ENCODE measurements around the gene MYO1A.

The MYO1A gene

GRCh38 chr12:57033431-57033830, 16.5 kb downstream of the MYO1A start:
- no peak overlapping the region for H3K9ac ChIP-seq (ENCODE audit: low read length)
- no peak overlapping the region for H3K4me2 ChIP-seq (ENCODE audit: low read length)
- no peaks in the 10 kb centered on the region for H3K36me3 ChIP-seq (replicated peaks; ENCODE audit: low read depth, low read length)
- H2AFZ ChIP-seq (ENCODE audit: low read depth, low read length), result no peak overlapping the region
- H3K4me1 ChIP-seq (ENCODE audit: low read length), result peaks cover 14% of the 10 kb centered on the region
- no peaks in the 10 kb centered on the region for H3K27me3 ChIP-seq (ENCODE audit: low read depth, low read length)
- H3K9me3 ChIP-seq (ENCODE audit: insufficient read depth, low read length), result no peaks in the 10 kb centered on the region
- H3K27ac ChIP-seq (ENCODE audit: low read length), result no peak overlapping the region
- TF ChIP-seq, protein P1, sequence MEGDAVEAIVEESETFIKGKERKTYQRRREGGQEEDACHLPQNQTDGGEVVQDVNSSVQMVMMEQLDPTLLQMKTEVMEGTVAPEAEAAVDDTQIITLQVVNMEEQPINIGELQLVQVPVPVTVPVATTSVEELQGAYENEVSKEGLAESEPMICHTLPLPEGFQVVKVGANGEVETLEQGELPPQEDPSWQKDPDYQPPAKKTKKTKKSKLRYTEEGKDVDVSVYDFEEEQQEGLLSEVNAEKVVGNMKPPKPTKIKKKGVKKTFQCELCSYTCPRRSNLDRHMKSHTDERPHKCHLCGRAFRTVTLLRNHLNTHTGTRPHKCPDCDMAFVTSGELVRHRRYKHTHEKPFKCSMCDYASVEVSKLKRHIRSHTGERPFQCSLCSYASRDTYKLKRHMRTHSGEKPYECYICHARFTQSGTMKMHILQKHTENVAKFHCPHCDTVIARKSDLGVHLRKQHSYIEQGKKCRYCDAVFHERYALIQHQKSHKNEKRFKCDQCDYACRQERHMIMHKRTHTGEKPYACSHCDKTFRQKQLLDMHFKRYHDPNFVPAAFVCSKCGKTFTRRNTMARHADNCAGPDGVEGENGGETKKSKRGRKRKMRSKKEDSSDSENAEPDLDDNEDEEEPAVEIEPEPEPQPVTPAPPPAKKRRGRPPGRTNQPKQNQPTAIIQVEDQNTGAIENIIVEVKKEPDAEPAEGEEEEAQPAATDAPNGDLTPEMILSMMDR (IDR thresholded peaks at IDR 0.05; ENCODE audit: low read depth, low read length), result no peak
- no peak for TF ChIP-seq EZH2phosphoT487 (IDR thresholded peaks at IDR 0.05; ENCODE audit: low read depth)
- no peaks in the 10 kb centered on the region for H3K79me2 ChIP-seq (ENCODE audit: low read length)
- no peak overlapping the region for H3K4me3 ChIP-seq (ENCODE audit: low read length)
- H4K20me1 ChIP-seq (ENCODE audit: insufficient read depth, low read length), result no peaks in the 10 kb centered on the region

DNA sequence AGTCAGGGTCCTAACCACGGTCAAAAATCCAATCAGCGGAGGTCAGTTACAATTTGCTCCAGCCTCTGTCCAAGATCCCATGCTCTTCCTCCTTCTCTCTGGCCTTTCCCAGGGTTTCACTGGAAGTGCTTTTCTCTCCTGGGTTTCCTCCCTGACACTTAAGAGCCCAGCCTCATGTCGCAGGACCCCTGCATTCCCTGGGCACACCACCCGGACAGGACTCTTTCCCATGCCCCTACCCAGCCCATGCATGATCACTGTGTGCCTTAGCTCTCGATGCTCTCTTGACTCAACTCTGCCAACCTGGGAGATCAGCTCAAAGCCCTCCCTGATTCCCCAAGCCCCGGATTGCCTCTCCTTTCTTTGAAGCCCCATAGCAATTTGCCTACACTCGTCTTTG, 18.1 kb downstream of the MYO1A start:
- H2AFZ ChIP-seq (ENCODE audit: low read depth, low read length), result 0 out of 2 replicates have a peak overlapping the region, but pooled peaks have one; percentile 39
- H3K27ac ChIP-seq (ENCODE audit: low read length), result no peak overlapping the region
- no peak for TF ChIP-seq EZH2phosphoT487 (IDR thresholded peaks at IDR 0.05; ENCODE audit: low read depth)
- H3K4me2 ChIP-seq (ENCODE audit: low read length), result peak overlapping the region; percentile 45
- no peaks in the 10 kb centered on the region for H3K9me3 ChIP-seq (ENCODE audit: insufficient read depth, low read length)
- H3K79me2 ChIP-seq (ENCODE audit: low read length), result no peaks in the 10 kb centered on the region
- no peaks in the 10 kb centered on the region for H4K20me1 ChIP-seq (ENCODE audit: insufficient read depth, low read length)
- no peak overlapping the region for H3K9ac ChIP-seq (ENCODE audit: low read length)
- H3K36me3 ChIP-seq (replicated peaks; ENCODE audit: low read depth, low read length), result no peaks in the 10 kb centered on the region
- H3K4me3 ChIP-seq (ENCODE audit: low read length), result no peak overlapping the region
- H3K4me1 ChIP-seq (ENCODE audit: low read length), result peaks cover 23% of the 10 kb centered on the region
- no peaks in the 10 kb centered on the region for H3K27me3 ChIP-seq (ENCODE audit: low read depth, low read length)

DNA sequence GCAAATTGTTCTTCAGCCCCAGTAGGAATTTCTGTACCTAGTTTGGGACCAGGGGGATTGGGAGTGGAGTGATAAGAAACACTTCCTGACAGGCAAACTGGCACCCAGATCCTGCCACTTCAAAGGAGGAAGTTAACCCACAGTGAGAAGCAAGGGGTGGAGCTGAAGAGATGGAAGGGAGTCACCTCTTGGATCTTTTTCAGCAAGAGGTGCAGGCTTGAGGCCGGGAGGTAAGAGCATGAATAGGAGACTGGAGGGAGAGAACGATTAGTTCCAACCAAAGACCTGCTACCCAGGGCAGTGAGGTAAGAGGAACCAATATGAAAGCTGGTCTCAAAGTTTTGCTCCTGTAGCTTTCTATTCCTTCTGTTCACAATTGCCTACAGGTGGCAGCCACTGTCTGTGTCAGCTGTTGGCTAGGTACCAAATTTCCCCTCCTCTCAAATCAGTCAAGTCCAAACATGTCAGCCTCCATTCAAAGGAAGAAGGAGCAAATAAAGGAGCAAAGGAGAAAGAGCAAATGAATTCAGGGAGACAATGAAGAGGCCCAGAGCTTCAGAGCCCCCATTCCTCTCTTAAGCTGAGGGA, 18.7 kb downstream of the MYO1A start:
- Histone ChIP-seq H4K20me1 (ENCODE audit: insufficient read depth, low read length) (no peaks in the 10 kb centered on the region), H3K9me3 (ENCODE audit: insufficient read depth, low read length) (no peaks in the 10 kb centered on the region), H3K36me3 (replicated peaks; ENCODE audit: low read depth, low read length) (no peaks in the 10 kb centered on the region), H3K27me3 (ENCODE audit: low read depth, low read length) (no peaks in the 10 kb centered on the region), H3K27ac (ENCODE audit: low read length) (no peak overlapping the region), H3K4me1 (ENCODE audit: low read length) (peaks cover 23% of the 10 kb centered on the region), H3K9ac (ENCODE audit: low read length) (peak overlapping the region; percentile 22; the same call in 1 of the 2 replicates), H2AFZ (ENCODE audit: low read depth, low read length) (peak overlapping the region; percentile 97), H3K4me2 (ENCODE audit: low read length) (peak overlapping the region; percentile 45), H3K79me2 (ENCODE audit: low read length) (no peaks in the 10 kb centered on the region), H3K4me3 (ENCODE audit: low read length) (no peak overlapping the region)
- TF ChIP-seq, protein P1 (IDR thresholded peaks at IDR 0.05; ENCODE audit: low read depth, low read length), result peak; percentile 42
- TF ChIP-seq EZH2phosphoT487 (IDR thresholded peaks at IDR 0.05; ENCODE audit: low read depth), result no peak

- no peaks in the 10 kb centered on the region for H3K36me3 ChIP-seq (replicated peaks; ENCODE audit: low read depth, low read length)
- TF ChIP-seq, protein P1 (IDR thresholded peaks at IDR 0.05; ENCODE audit: low read depth, low read length), result no peak
- no peak for TF ChIP-seq EZH2phosphoT487 (IDR thresholded peaks at IDR 0.05; ENCODE audit: low read depth)
These were observed 20.5 kb downstream of the MYO1A start for GRCh38 chr12:57029457-57029856.

More at GRCh38 chr12:57029457-57029856, 20.5 kb downstream of the MYO1A start:
- Histone ChIP-seq H3K27ac (ENCODE audit: low read length) (no peak overlapping the region), H3K9me3 (ENCODE audit: insufficient read depth, low read length) (no peaks in the 10 kb centered on the region), H3K27me3 (ENCODE audit: low read depth, low read length) (no peaks in the 10 kb centered on the region), H3K79me2 (ENCODE audit: low read length) (no peaks in the 10 kb centered on the region), H3K4me2 (ENCODE audit: low read length) (no peak overlapping the region), H3K4me3 (ENCODE audit: low read length) (no peak overlapping the region), H2AFZ (ENCODE audit: low read depth, low read length) (no peak overlapping the region), H4K20me1 (ENCODE audit: insufficient read depth, low read length) (no peaks in the 10 kb centered on the region), H3K4me1 (ENCODE audit: low read length) (peaks cover 23% of the 10 kb centered on the region), H3K9ac (ENCODE audit: low read length) (no peak overlapping the region)
